ENCODE measurements around the gene ITGAD.
"Not testable (repeated sequence)": the region's sequence is repeated elsewhere in the genome, so short reads cannot be mapped to it uniquely, and the experiment has no call there.

DNA sequence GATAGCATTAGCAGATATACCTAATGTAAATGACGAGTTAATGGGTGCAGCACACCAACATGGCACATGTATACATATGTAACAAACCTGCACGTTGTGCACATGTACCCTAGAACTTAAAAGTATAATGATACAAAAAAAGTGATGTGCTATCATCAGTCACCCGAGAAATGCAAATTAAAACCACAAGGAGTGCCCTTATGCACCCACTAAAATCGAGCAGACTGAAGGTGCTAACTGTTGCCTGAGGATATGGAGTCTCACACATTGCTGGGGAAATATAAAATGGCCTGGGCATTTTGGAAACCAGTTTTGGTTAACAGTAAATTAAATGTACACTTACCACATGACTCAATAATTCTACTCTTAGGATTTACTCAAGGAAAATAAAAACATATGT is 45.9 kb downstream of the ITGAD start:
- not testable (repeated sequence) for TF ChIP-seq JUN (IDR thresholded peaks at IDR 0.05); EP300 (IDR thresholded peaks at IDR 0.05); HMGXB4 (CRISPR knock-in tag; IDR thresholded peaks at IDR 0.05; ENCODE audit: borderline replicate concordance); CTCF (IDR thresholded peaks at IDR 0.05); RAD21 (conservative IDR thresholded peaks at IDR 0.05 in 1 of 2, IDR thresholded peaks at IDR 0.05 in 1 of 2); USF2 (IDR thresholded peaks at IDR 0.05); POLR2A (IDR thresholded peaks at IDR 0.05; ENCODE audit: low read length); CEBPB (IDR thresholded peaks at IDR 0.05); CHD2 (IDR thresholded peaks at IDR 0.05; ENCODE audit: low read length, partially characterized antibody)
- TF ChIP-seq, protein P1, sequence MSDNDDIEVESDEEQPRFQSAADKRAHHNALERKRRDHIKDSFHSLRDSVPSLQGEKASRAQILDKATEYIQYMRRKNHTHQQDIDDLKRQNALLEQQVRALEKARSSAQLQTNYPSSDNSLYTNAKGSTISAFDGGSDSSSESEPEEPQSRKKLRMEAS (IDR thresholded peaks at IDR 0.05) = not testable (repeated sequence)
